HG03108 (cell line): ENCODE measurements around the gene TTLL9.

Experiments used
- ATAC-seq: cut with Tn5 transposase; IDR thresholded peaks from one replicate; pipeline ENCODE4 v1.9.1; 2021; ENCODE audit warnings: moderate library complexity; ENCODE audit not compliant: unreplicated experiment

Gene TTLL9

DNA sequence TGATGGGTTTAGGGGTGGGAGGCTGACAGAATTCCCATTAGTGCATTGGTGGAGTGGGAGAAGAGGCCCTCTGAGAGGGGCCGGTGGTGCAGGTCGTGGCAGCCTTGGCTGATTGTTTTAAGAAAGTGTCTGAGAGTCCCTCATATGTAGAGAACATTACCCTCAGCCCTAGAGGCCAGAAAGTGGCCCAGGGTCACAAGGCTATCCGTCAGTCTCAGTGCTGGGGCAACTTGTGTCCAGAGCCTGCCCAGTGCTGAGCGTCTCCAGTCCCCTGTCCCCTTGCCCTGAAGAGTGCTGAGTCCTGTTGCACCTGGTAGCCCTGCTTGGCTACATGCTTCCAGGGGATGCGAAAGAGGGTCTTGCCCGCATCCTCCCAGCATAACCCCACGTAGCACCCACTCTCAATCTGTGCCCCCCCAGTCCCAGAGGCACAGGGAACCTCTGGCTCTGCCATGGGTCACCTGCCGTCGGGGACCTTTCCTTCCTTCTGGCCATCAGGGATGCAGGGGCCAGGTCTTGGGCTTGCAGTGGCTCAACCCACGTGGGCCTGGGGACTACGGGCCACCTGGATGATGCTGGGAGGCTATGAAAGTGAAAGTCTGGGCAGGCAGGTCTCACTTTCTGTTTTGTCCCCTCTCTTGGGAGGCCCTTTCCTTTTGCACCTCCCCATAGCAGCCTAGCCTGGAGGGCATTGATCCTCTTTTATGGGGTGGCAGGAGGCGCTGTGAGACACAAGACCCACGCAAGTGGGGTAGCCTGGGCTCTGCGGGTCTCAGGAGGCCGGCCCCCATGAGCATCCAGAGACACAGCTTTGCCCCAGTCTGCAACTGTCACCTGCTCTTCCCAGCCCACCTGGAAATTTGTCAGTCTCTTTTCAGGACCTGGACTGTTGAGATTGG is 12.3 kb upstream of the TTLL9 start:
- peak; percentile 50 for ATAC-seq

DNA sequence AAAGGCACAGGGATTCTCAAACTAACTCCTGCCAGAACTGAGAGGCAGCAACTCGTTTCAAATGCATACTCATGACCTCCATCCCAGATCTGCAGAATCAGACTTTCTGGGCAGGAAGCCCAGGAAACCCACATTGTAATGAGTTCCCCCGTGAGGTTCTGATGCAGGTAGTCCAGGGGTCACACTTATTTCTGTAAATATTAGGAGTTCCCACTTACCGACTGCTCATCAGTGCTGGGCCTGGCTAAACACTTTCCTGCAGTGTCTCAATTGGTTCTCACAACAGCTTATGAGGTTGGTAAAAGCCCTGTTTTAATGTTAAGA is 11.7 kb upstream of the TTLL9 start:
- no peak for ATAC-seq

DNA sequence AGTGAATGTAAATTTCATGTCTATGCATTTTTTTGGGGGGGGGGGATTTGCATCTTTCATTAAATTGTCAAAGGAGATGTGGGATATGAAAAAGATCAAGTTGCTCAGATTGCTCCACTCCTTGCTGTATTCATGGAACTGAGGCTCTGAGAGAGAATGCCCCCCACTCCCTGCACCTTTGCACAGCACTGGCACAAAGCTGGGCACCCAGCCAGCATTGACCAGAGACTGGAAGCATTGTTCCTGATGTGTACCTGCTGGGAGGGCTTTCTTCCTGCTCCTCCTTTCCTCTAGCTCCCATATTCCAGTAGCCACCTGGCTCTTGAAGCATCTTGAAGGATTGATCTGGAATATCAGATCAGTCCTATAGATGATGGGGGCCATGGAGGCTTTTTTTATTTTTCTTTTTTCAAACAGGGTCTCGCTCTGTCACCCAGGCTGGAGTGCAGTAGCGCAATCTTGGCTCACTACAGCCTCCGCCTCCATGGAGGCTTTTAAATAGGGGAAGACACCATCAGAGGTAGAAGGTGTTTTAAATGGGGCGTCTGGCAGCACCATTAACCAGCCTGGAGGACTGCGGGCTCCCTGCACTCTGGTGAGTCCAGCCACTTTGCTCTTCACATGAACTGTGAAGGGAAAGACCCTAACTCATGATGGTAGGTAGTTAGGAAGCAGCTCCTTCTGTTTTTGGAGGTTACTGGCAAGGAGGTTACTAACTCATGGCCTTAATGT is 11.0 kb upstream of the TTLL9 start:
- ATAC-seq, result no peak

GRCh38 chr20:31859998-31860380 is 10.4 kb upstream of the TTLL9 start:
- ATAC-seq, result no peak

DNA sequence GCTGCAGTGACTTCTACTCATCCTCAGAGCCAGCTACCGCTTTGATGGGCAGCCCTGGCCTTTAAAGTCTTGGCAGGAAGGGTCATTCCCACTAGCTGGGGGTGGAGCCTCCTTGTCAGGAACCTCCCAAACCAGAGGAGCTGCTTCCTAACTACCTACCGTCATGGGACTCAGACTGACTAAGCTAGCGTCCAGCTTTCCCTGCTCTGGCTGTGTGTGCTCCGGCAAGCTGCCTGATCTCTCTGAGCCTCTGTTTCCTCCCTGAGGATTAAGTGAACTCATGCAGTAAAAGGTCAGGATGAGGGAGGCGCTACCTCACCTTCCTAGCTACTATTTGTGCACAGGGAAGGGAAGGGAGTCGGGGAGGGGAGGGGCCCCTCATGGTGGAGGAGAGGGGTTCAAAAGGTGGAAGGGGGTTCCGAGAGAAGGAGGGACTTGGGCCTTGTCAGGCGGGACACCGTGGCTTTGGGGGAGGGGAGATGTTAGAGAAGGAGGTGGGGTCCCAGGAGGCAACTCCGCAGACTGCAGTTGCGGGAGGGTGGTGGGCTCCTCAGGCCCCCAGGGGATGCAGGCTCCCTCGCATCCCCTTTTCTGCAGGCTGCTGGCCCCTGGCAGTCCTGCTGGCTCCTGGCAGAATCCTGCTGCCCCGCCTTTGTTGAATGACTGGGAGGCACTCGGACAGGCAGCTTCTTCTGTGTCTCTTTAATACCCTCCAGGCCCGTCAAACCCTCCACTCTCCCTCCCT is 9.9 kb upstream of the TTLL9 start:
- ATAC-seq, result no peak

DNA sequence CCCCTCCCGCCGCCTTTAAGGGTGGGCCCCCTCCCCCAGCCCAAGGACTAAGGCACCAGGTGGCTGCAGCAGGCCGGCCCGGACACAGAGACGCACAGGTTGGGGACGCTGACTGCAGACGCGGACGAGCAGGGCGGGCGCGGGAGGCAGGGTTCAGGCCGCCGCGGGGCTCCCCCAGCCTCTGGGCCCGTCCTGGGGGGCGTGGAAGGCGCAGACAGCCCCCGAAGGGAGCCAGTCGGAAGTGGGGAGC is 9.4 kb upstream of the TTLL9 start:
- no peak for ATAC-seq

- no peak for ATAC-seq
Measured at GRCh38 chr20:31861385-31862156, 8.9 kb upstream of the TTLL9 start.

- ATAC-seq, result no peak
Measured at GRCh38 chr20:31862157-31862470, 8.3 kb upstream of the TTLL9 start.

DNA sequence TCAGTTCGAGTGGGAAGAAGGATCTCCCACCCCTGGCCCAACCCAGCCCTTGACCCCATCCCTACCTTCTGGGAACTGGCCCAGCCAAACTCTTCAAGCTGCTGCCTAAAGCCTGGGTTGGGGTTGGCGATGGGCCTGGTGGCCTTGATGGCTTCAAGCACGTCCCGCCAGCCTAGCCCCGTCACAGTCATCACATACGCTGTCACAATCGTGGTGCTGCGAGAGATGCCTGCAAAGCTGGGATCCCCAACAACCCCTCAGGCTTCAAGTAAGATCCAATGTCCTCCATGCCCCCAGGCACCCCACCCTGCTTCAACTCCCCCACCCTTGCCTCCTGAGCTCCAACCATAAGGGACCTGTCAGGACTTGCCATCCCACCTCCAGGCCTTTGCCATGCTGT is 7.9 kb upstream of the TTLL9 start:
- ATAC-seq, result no peak

DNA sequence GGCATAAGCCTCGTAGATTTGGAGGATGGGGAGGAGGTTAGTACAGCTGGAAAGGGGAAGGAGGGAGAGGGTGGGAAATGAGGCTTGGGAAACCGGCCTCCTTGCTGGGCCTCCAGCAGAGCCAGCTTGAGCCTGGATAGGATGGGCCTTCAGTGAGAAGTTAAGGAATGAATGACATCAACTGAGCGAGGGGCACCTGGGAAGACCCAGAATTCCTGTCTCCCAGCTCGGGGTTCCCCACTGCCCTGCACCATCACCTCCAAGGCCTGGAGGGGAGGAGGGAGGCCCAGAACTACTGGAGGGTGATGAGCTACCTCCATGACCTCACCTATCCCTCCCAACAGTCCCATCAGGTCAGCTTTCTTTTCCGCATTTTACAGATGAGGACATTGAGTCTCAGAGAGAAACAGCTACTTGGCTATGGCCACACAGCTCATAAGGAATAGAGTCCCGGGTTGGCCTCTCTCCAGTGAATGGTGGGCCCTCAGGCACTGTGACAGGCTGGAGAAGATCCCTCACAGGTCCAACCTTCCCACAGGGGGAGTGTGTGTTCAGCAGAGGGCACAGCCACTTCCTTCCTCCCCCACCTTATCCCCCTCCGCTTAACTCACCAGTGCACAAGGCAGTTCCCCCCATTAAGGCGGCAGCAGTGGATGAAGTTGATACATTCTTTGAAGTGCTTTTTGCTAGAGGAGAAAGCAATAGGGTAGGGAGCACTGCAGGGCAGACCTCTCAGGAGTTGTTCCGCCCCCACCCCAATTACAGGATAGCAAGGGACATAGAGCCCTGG is 6.9 kb upstream of the TTLL9 start:
- ATAC-seq, result no peak

- ATAC-seq, result no peak
Measured at GRCh38 chr20:31864521-31865400, 5.7 kb upstream of the TTLL9 start.

GRCh38 chr20:31866221-31866620 is 4.2 kb upstream of the TTLL9 start:
- no peak for ATAC-seq

- ATAC-seq, result no peak
Measured at GRCh38 chr20:31868853-31869672, 1.4 kb upstream of the TTLL9 start.

GRCh38 chr20:31869673-31869941 is 827 bp upstream of the TTLL9 start:
- no peak for ATAC-seq

- no peak for ATAC-seq
Measured at GRCh38 chr20:31870726-31871617, 538 bp downstream of the TTLL9 start.

- ATAC-seq, result no peak
Measured at GRCh38 chr20:31871618-31871954, 1.2 kb downstream of the TTLL9 start.

DNA sequence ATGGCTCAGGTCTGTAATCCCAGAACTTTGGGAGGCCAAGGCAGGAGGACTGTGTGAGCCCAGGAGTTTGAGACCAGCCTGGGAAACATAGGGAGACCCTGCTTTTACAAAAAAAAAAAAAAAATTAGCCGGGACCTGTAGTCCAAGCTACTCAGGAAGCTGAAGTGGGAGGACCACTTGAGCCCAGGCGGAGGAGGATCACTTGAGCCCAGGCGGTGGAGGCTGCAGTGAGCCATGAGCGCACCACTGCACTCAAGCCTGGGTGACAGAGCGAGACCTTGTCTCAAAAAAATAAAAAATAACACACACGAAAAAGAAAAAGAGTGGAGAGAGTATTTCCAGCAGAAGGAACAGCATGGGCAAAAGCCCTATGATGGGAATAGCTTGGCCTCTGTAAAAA is 2.0 kb downstream of the TTLL9 start:
- ATAC-seq, result no peak

GRCh38 chr20:31875671-31876070 is 5.2 kb downstream of the TTLL9 start:
- no peak for ATAC-seq
